NCI-H2171 (cell line): ENCODE data around the gene ORC1.
"Not testable (repeated sequence)": the region's sequence is repeated elsewhere in the genome, so short reads cannot be mapped to it uniquely, and the experiment has no call there.

ENCODE experiments used
- DNase-seq: peaks from one replicate; lab custom pipeline; 2025; lab: John Stamatoyannopoulos, UW

ORC1 gene

GRCh38 chr1:52386458-52386857 lies 17.8 kb downstream of the ORC1 start:
- no peak for DNase-seq

GRCh38 chr1:52385376-52385775 lies 18.8 kb downstream of the ORC1 start:
- no peak for DNase-seq

- not testable (repeated sequence) for DNase-seq
Observed at GRCh38 chr1:52369851-52370250, 34.4 kb downstream of the ORC1 start.

- peak; percentile 80 for DNase-seq
Observed at GRCh38 chr1:52368383-52369172, 35.6 kb downstream of the ORC1 start.

GRCh38 chr1:52367272-52367671 lies 37.0 kb downstream of the ORC1 start:
- DNase-seq = no peak

GRCh38 chr1:52366517-52366827 lies 37.8 kb downstream of the ORC1 start:
- DNase-seq = no peak

- DNase-seq = peak; percentile 96
Observed at GRCh38 chr1:52365746-52366516, 38.3 kb downstream of the ORC1 start, which contains the start of gene CC2D1B. CC2D1B (minus strand) TSS chr1:52366205; CDS start chr1:52364620, 1,585 bp downstream.

GRCh38 chr1:52365071-52365745 lies 39.0 kb downstream of the ORC1 start:
- no peak for DNase-seq

- no peak for DNase-seq
Observed at GRCh38 chr1:52364235-52364839, 39.9 kb downstream of the ORC1 start.

- DNase-seq = no peak
Observed at GRCh38 chr1:52360595-52360968, 43.6 kb downstream of the ORC1 start.

GRCh38 chr1:52359676-52360594 lies 44.3 kb downstream of the ORC1 start:
- no peak for DNase-seq

GRCh38 chr1:52358851-52359497 lies 45.2 kb downstream of the ORC1 start:
- DNase-seq = no peak

- DNase-seq = no peak
Observed at GRCh38 chr1:52357397-52357796, 46.8 kb downstream of the ORC1 start.

GRCh38 chr1:52356818-52357355 lies 47.3 kb downstream of the ORC1 start:
- DNase-seq = no peak

- DNase-seq = no peak
Observed at GRCh38 chr1:52355847-52356505, 48.2 kb downstream of the ORC1 start.

GRCh38 chr1:52355436-52355835 lies 48.8 kb downstream of the ORC1 start:
- DNase-seq = no peak

GRCh38 chr1:52352690-52353089 lies 51.5 kb downstream of the ORC1 start:
- no peak for DNase-seq

- DNase-seq = peak; percentile 46
Observed at GRCh38 chr1:52348704-52349300, 55.4 kb downstream of the ORC1 start.

- no peak for DNase-seq
Observed at GRCh38 chr1:52346653-52347052, 57.6 kb downstream of the ORC1 start.

- DNase-seq = no peak
Observed at GRCh38 chr1:52345252-52345651, 59.0 kb downstream of the ORC1 start.
